CD4-positive, alpha-beta T cell treated with Interleukin-4 for 4 hours (primary cell): ENCODE results near the gene RTP5.
"Not testable (repeated sequence)": the region's sequence is repeated elsewhere in the genome, so short reads cannot be mapped to it uniquely, and the experiment has no call there.

Experiments used
- DNase-seq: peaks from one replicate; pipeline ENCODE4 v3.0.0-alpha.2; 2020

Gene RTP5

GRCh38 chr2:241869087-241869961 lies at the start of gene RTP5:
Gene RTP5 (plus strand): TSS chr2:241869729. CDS start chr2:241869757, 28 bp downstream.
- DNase-seq = no peak

- DNase-seq = not testable (repeated sequence)
Measured at GRCh38 chr2:241819947-241820624, 49.4 kb upstream of the RTP5 start.

DNA sequence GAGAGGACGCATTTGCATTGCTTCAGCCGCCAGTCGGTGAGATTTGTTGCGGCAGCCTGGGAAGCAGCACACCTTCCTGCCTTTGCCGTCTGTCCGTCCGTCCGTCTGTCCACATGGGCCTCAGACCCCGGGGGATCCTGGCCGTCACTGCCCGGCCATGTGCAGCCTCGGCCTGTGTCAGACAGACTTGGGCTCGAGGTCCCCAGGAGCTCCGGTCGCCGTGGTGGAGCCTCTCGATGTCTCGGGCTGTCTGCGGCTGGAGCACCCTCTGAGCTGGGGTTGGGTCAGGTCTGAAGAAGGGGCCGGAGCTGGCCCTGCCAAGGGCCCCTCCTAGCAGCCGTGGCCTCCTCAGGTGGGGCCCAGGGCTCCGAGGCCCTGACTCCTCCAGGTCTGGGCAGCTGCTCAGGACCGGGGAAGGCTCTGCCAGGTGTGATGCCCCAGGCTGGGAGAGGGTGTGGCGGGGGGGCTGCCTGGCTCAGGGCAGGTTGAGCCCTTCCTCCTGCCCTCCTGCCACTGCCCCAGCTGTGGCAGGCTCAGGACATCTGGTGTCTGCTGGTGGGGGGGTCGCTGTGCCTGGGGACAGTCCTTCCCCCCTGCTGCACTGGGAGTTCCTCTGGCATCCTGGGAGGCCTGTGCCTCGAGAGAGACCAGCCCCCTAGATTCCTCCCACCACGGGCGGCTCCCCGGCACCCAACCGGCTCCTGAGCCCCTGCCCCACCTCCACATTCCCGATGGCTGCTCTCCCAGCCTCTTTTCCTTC lies 48.7 kb upstream of the RTP5 start:
- no peak for DNase-seq

DNA sequence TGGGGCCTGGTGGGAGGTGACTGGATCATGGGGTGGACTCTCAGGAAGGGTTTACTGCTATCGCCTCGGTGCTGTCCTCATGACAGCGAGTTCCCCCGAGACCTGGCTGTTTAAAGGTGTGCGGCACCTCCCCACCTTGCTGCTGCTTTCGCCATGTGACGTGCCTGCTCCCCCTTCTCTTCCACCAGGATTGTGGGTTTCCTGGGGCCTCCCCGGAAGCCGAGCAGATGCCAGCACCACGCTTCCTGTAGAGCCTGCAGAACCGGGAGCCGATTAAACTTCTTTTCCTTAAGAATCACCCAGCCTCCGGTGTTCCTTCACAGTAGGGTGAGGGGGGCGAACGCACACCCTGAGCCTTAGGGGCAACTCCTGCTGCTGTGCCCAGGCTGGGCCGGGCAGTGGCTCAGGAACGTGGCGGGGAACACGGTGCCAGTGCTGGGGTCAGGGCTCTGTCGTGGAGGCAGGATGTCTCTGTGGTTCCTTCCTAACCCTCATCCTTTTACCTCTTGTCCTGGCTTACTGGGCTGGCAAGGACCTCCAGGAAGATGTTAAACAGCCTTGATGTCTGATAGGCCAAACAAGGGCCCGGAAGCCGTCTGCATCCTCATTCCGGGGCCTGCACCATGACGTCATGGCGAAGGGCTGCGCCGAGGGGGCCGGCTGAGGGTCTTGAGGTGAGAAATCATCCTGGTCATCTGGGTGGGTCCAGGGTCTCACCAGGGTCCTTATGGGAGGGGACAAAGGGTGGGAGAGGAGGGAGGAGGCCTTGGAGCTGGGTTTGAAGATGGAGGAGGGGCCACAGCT lies 47.9 kb upstream of the RTP5 start:
- DNase-seq = no peak

- no peak for DNase-seq
Measured at GRCh38 chr2:241822264-241822623, 47.3 kb upstream of the RTP5 start.

- not testable (repeated sequence) for DNase-seq
Measured at GRCh38 chr2:241823531-241824437, 45.7 kb upstream of the RTP5 start.

- DNase-seq = no peak
Measured at GRCh38 chr2:241827394-241827793, 42.1 kb upstream of the RTP5 start.

- DNase-seq = no peak
Measured at GRCh38 chr2:241833101-241833663, 36.3 kb upstream of the RTP5 start.

GRCh38 chr2:241833756-241834526 lies 35.6 kb upstream of the RTP5 start:
- not testable (repeated sequence) for DNase-seq

DNA sequence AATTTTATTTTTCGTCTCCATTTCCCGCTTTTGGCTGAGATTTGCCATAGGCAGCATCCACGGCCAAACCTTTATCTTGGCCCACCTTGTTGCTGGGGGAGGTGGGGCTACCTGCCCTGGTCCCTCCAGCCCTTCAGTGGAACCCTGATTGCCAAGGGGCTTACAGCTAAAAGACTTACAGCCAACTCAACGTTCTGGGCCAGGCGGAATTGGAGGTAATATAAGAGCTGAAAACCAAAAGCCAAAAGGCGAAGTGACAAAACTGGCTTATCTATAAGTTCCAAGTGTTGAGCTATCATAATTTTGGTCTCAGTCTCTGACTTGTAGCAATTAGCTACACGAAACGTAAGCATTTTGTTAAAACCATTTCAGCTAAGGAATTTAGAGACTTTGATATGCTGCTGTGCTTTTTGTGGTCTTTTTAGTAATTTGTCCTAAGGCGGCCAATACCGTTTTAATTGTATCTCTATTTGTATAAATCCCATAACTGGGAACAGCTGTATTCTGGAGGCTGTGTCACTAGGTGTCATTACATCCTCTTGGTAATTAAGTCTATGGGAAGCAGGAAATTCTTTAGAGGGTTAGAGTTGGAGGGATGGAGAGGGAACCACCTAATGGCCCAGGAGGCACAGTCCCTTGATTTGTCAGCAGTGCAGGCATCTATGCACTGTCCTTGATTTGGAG lies 34.9 kb upstream of the RTP5 start:
- DNase-seq = no peak

GRCh38 chr2:241835611-241836010 lies 33.9 kb upstream of the RTP5 start:
- DNase-seq = no peak

- no peak for DNase-seq
Measured at GRCh38 chr2:241836292-241836691, 33.2 kb upstream of the RTP5 start.

DNA sequence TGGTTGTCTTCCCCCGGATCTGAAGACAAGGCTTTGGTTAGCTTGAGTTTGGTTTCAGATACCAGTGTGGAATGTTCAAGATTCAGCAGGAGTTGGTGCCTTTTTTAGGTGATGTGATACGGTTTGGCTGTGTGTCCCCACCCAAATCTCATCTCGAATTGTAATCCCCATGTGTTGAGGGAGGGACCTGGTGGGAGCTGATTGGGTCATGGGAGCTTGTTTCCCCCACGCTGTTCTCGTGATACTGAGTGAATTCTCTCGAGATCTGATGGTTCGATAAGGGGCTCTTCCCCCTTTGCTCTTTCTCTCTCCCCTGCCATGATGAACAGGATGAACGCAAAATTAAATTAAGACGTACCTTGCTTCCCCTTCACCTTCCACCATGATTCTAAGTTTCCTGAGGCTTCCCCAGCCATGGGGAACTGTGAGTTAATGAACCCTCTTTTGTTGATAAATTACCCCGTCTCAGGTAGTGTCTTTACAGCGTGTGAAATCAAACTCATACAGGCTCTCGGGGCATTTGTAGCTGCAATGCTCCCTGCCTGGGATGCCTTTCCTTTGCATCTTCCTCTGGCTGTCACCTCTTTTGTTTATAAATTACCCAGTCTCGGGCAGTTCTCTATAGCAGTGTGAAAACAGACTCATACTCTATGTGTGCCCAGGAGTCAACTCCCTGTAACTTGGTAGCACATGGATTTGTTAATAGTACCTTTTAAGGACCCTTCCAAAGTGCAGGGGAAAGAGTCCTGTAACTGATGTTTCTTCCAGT lies 32.1 kb upstream of the RTP5 start:
- no peak for DNase-seq

- DNase-seq = no peak
Measured at GRCh38 chr2:241841181-241842066, 28.1 kb upstream of the RTP5 start.

DNA sequence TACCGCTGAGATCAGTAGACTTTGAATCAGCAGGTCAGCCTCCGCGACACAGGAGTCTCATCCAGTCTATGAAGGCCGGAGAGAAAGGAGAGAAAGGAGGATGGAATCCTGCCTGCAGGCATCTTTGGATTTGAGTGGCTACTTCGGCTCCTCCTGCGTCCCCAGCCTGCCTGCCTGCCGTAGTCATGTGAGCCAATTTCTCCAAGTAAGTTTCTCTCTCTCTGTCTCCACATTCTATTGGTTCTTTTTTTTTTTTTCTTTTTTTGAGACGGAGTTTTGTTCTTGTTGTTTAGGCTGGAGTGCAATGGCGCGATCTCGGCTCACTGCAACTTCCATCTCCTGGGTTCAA lies 27.5 kb upstream of the RTP5 start:
- no peak for DNase-seq

DNA sequence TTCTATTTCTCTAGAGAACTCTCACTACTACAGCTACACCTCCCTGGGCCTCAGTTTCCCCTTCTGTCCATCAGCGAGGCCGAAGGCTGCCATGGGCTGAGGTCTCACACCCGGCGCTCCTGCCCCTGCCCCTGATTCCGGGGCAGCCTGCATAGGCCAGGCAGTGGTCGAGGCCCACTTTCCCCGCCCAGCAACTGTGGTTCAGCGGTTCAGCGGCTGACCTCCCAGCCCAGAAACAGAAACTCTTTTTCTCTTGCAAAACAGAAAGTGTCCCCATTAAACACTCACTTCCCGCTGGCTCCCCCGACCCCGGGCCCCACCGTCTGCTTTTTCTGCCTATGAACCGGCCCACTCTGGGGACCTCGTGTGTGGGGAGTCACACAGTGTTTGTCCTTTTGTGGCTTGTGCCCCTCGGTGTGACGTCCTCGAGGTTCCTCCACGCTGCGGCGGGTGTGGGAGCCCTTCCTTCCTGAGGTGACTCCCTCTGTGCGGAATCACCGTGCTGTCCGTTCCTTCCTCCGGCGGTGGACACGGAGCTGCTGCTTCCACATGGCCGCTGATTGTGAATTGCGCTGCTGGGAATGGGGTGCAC lies 26.8 kb upstream of the RTP5 start:
- DNase-seq = peak; percentile 48

DNA sequence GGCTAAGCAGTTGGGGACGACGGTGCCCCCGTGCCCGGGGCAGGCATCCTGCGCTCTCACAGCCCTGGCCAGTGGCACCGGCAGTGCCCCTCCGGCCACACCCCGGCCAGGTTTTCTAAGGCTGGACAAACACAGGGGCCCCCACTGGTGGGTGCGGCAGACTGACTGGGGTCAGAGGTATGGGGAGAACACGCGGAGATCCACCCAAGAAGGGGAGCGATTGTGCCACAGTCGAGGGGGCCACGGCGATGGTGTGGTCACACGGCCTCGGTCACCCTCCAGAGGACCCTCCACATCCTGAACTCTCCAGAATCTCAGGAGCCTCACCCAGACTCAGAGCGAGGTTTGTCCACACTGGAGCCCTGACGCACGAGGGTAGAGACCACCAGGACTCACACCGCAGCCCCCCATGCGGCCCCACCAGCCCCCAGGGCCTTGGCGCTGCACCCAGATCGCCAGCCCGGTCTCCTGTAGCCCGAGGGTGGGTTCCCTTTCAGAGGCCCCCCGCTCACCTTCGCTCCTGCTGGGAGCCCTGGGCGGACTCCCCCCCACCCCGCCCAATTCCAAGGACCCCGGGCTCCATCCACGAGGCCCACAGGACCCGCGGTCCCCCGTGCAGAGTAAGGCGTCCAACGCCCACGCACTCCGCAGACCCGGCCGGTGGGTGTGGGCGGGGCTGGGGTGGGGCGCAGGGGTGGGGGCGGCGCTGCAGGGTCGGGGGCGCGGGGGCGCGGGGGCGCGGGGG lies 26.0 kb upstream of the RTP5 start:
- no peak for DNase-seq
